ENCODE measurements around the gene RBM41.
"Not testable (repeated sequence)": the region's sequence is repeated elsewhere in the genome, so short reads cannot be mapped to it uniquely, and the experiment has no call there.

Gene RBM41

GRCh38 chrX:107118322-107119147, at the start of gene RBM41:
RBM41 (minus strand) TSS chrX:107118822; CDS start chrX:107118773, 49 bp downstream.
- peak; percentile 79 for DNase-seq

- DNase-seq, result no peak
Measured at GRCh38 chrX:107168257-107168656, 49.6 kb upstream of the RBM41 start.

GRCh38 chrX:107167163-107167921, 48.7 kb upstream of the RBM41 start:
- no peak for DNase-seq

- DNase-seq, result not testable (repeated sequence)
Measured at GRCh38 chrX:107157618-107158017, 39.0 kb upstream of the RBM41 start.

- not testable (repeated sequence) for DNase-seq
Measured at GRCh38 chrX:107155621-107156430, 37.2 kb upstream of the RBM41 start.

- peak; percentile 85 for DNase-seq
Measured at GRCh38 chrX:107154787-107155620, 36.4 kb upstream of the RBM41 start.

- DNase-seq, result no peak
Measured at GRCh38 chrX:107153005-107153404, 34.4 kb upstream of the RBM41 start.

- no peak for DNase-seq
Measured at GRCh38 chrX:107146670-107147069, 28.0 kb upstream of the RBM41 start.

- DNase-seq, result no peak
Measured at GRCh38 chrX:107135965-107136307, 17.3 kb upstream of the RBM41 start.

- DNase-seq, result no peak
Measured at GRCh38 chrX:107135049-107135964, 16.7 kb upstream of the RBM41 start.

- no peak for DNase-seq
Measured at GRCh38 chrX:107123750-107124149, 5.1 kb upstream of the RBM41 start.

GRCh38 chrX:107119283-107119682, 661 bp upstream of the RBM41 start:
- DNase-seq, result no peak

GRCh38 chrX:107117993-107118321, 665 bp downstream of the RBM41 start:
- no peak for DNase-seq

- no peak for DNase-seq
Measured at GRCh38 chrX:107107459-107107858, 11.2 kb downstream of the RBM41 start.

GRCh38 chrX:107102980-107103379, 15.6 kb downstream of the RBM41 start:
- DNase-seq, result no peak

GRCh38 chrX:107076158-107076557, 42.5 kb downstream of the RBM41 start:
- no peak for DNase-seq

- not testable (repeated sequence) for DNase-seq
Measured at GRCh38 chrX:107057731-107058130, 60.9 kb downstream of the RBM41 start.

GRCh38 chrX:107054978-107055377, 63.6 kb downstream of the RBM41 start:
- no peak for DNase-seq

- no peak for DNase-seq
Measured at GRCh38 chrX:107050195-107050709, 68.4 kb downstream of the RBM41 start.

- DNase-seq, result no peak
Measured at GRCh38 chrX:107047622-107048021, 71.0 kb downstream of the RBM41 start.

- no peak for DNase-seq
Measured at GRCh38 chrX:107029752-107030151, 88.9 kb downstream of the RBM41 start.

All from islet precursor cell (in vitro differentiated cells).